Renal cortical epithelial cell (primary cell): ENCODE data around the gene SELENOT. TPM values are rescaled to one million over a fixed set of nuclear protein-coding genes. Genes with fewer than 3 reads are reported as not detected.

Experiments
- DNase-seq: peaks from one replicate; pipeline ENCODE4 v3.0.0-alpha.2; 2011; ENCODE audit warnings: low read depth
- total RNA-seq: library from RNA; depleted of rRNA; stranded (reverse); fragments of >200 nt; gene quantifications from 2 replicates; pipeline ENCODE4 v1.2.3, GENCODE V29; 2014

The SELENOT gene
- 220 and 334 TPM in 2 replicates for total RNA-seq

GRCh38 chr3:150603153-150603979 lies at the start of gene SELENOT:
Gene SELENOT (plus strand): TSS chr3:150603321. CDS start chr3:150603363, 42 bp downstream.
- DNase-seq: peak; percentile 90

DNA sequence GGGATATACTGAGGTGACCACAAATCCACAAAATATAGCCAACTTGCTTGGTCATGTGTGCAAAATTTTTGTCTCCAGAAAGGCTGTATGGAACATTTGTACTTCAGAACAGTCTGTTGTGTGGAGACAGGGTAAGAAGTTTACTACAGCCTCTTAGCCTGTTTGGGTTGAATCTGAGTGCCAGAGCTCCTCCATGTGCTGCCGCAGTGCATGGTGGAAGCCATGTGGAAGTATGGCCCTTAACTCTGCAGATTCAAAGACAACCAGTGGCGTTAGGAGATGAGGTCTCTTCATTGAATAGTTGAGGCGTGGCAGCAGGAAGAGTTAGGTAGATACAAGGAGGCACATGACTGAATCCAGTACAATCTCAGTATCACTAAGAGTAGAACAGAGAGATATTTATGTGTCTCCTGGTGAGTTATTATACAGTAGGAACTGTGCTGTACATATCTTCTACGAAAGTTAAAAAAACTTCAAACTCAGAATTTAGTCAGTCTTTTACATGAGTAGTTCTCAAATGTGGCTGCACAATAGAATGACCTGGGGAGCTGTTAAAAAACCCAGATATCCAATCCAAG lies 47.2 kb upstream of the SELENOT start:
- DNase-seq: no peak

GRCh38 chr3:150556792-150557191 lies 46.3 kb upstream of the SELENOT start:
- DNase-seq: no peak

GRCh38 chr3:150557725-150558124 lies 45.4 kb upstream of the SELENOT start:
- no peak for DNase-seq

DNA sequence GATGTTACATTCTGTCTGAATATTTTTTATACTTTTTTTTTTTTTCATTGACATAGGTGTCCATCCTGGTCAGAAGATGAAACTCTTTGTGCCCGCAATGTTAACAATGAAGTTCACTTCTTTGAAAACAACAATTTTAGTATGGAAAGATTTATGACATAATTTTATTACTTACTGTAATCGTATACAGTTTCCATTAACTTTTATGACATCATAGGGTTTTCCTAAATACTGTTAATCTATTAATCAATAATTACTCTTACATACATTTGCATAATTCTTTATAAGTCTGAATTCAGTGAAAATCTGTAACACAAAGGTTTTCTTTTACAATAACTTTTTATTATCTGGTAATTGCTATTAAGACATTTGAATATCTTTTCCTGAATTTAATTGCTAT lies 38.9 kb upstream of the SELENOT start:
- DNase-seq: no peak

GRCh38 chr3:150567328-150567727 lies 35.8 kb upstream of the SELENOT start:
- DNase-seq: no peak

- DNase-seq: peak; percentile 31
Measured at GRCh38 chr3:150577855-150578254, 25.3 kb upstream of the SELENOT start.

DNA sequence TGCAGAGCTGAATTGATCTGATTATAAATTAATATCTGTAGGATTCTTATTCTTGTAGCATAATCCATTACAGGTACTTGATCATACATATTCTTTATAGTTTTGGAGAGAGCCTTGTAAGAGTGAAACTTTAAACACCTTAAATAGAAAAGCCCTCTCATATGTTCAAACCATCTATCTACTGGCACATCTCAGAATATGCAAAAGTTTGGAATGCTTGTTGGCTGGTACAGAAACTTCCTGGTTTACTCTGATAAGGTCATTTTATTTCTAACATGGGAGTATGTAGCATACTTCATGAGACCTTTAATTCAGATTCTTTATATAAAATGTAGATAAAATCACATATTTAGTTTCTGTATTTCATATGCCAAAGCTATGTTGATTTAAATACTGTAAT lies 21.9 kb upstream of the SELENOT start:
- DNase-seq: no peak

DNA sequence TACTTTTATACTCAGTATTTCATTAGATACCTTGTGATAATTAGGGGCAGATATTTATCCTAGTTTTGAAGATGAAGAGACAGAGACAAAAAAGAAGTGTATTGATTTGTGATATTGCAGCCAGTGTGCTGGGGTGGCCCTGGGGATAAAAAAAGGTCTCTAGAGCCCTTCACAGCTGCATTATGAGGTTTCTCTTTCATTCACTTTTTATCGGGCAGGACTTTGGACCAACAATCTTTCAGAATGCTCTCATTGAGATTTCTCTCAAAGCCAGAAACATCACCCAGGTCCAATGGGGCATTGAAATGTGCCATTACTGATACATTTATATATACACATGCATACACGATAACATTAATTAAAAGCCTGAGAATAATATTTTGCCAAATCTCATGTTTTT lies 20.5 kb upstream of the SELENOT start:
- DNase-seq: no peak

- no peak for DNase-seq
Measured at GRCh38 chr3:150583028-150583427, 20.1 kb upstream of the SELENOT start.

DNA sequence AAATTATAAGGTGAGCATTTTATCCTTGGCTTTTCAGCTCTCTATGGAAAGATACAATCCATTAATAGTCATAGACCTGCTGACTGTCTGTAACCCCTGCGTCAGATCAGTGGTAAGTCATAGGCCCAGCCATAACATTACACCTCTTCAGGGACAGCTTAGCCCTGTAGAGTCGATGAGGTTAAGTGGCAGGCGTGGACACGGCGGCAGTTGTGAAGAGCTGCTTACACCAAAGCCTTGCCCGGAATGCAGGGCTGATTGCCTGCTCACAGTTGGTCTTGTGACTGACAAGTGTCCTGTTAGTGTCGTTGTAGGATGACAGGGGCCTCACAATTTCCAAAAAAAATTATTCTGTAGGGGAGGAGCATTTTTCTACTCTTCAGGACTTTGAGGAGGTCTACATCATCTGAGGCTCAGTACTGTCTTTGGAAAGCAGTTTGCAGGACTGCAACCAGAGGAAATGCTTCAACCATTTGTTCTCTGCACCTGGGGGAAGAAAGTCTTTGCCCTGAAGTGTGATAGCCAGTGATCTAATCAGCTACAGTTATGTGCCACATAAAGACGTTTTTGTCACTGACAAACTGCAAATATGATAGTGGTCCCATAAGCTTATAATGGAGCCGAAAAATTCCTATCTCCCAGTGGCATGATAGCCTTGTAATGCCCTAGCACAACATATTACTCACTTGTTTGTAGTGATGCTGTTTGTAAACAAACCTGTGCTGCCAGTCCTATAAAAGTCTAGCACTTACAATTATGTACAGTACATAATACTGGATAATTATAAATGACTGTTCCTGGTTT lies 14.9 kb upstream of the SELENOT start:
- DNase-seq: no peak

DNA sequence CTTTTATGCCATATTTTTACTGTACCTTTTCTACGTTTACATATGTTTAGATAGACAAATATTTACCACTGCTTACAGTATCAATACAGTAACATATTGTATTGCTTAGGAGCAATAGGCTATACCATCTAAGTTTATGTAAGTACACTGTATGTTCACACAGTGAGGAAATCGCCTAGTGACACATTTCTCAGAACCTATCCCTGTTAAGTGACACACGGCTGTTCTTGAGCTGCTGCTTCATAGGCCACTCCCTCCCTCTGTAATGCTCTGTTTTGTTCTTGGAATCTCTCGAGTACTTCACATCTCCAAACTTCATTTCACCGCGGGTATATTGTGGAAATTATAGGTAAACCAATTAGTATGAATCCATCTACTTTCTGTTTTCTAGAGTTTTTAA lies 13.4 kb upstream of the SELENOT start:
- no peak for DNase-seq

DNA sequence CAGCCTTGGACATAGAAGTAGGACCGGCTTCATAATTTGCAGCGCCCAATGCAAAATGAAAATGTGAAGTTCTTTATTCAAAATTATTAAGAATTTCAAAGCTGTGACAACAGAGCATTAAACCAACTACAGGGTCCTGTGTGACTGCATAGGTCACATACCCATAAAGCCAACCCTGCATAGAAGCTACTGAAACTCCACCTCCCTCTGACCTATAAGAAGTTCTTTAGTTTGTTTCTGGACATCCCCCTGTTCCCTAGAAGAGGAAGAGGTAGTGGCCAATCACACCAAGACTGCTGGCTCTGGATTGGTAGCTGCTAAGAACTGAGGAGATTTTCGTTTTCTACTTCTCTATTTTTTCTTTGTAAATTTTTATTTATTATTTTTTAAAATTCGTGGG lies 9.0 kb upstream of the SELENOT start:
- no peak for DNase-seq

GRCh38 chr3:150597646-150598045 lies 5.5 kb upstream of the SELENOT start:
- DNase-seq: no peak

DNA sequence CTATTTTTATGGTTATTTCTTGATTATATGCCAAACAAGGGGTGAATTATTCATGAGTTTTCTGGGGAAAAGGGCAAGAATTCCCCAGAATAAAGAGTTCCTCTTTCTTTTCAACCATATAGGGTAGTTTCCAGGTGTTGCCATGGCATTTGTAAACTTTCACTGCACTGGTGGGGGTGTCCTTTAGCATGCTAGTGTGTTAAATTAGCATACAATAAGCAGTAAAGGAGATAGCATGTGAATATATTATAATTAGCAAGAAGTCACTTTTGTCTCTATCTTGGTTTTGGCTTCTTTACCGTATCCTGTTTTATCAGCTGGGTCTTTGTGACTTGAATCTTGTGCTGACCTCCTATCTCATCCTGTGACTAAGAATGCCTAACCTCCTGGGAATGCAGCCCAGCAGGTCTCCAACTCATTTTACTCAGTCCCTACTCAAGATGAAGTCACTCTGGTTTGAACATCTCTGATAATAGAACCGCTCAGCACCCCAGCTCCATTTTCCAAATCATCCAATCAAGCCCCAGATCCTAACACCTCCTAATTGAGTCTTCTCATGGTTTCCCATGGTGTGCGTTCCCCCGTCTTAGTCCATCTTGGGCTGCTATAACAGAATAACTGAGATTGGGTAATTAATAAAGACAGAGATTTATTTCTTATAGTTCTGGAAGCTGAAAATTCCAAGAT lies 3.4 kb upstream of the SELENOT start:
- DNase-seq: peak; percentile 64

DNA sequence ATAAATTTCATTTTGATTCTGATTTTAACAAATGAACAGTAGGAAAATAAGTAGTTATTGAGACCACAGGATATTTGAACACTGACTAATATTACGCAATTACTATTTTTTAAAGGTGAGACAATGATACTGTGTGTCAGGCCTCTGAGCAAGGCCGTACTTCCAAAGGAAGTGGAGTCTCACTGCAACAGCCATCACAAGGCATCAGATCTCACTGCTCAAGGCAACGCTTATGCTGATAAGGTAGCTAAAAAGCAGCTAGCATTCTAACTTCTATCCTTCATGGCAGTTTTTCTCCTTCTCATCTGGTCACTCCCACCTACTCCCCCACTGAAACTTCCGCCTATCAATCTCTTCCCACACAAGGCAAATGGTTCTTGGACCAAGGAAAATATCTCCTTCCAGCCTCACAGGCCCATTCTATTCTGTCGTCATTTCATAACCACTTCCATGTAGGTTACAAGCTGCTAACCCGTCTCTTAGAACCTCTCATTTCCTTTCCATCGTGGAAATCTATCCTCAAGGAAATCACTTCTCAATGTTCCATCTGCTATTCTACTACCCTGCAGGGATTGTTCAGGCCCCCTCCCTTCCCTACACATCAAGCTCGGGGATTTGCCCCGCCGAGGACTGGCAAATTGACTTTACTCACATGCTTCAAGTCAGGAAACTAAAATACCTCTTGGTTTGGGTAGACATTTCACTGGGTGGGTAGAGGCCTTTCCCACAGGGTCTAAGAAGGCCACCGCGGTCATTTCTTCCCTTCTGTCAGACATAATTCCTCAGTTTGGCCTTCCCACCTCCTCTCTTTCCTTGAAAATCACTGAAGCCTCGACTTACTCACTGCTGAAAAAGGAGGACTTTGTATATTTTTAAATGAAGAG lies 2.2 kb upstream of the SELENOT start:
- peak; percentile 36 for DNase-seq

DNA sequence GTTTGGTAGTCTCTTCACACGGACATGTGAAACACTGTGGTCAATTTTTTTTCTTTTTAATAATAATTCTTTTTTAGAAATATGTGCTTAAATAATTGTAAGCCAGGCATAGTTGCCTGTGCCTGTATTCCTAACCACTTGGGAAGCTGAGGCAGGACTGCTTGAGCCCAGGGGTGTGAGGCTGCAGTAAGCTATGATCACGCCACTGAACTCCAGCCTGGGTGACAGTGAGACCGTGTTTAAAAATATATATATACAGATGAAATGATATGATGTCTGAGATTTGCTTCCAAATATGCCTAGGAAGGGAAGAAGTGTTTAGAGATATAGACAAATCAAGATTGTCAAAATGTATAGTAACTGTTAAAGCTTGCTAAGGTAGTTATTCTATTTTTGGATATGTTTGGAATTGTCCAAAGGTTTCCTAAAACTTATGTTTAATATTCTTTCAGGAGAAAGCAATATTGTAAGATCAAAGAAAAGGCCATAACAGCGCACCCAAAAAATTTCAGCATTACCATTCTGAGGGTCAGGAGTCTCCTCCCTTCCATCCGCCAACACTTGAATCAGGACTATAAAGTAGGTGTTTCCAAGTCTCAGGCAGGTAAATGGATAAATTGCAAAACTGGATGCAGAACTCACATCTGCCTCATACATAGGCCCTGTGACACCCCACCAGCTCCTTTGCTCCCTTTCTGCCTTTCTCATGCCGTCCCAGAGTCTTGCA lies 532 bp upstream of the SELENOT start:
- no peak for DNase-seq

- peak; percentile 12 for DNase-seq
Measured at GRCh38 chr3:150603980-150604319, 829 bp downstream of the SELENOT start.

GRCh38 chr3:150605998-150606641 lies 3.0 kb downstream of the SELENOT start:
- no peak for DNase-seq
